CD14-positive monocyte (primary cell): ENCODE results near the gene WARS2. TPM values are rescaled to one million over a fixed set of nuclear protein-coding genes. Genes with fewer than 3 reads are reported as not detected.

ENCODE experiments used
- DNase-seq, 3 donors: peaks; one replicate each; pipeline ENCODE4 v3.0.0-alpha.2; 2011 to 2022
- H2AFZ ChIP-seq: 2 replicates; pipeline ENCODE4 v1.6.0; 2012; ENCODE audit warnings: mild to moderate bottlenecking, low read depth, low read length, inconsistent platforms; ENCODE audit not compliant: insufficient read depth, poor library complexity, severe bottlenecking
- H3K27ac ChIP-seq, 2 donors: 1 replicate in 1 of 2; 2 replicates in 1 of 2; pipeline ENCODE4 v1.5.1; 2012 to 2013; ENCODE audit warnings: low read length in 2 of 2, control low read depth in 1 of 2, inconsistent platforms in 1 of 2, low read depth in 1 of 2, mild to moderate bottlenecking in 1 of 2
- H3K27me3 ChIP-seq, 2 donors: one replicate each; pipeline versions ENCODE4 v1.6.0 to v1.6.1; 2011 to 2013; ENCODE audit warnings: low read length in 2 of 2; ENCODE audit not compliant: control insufficient read depth in 2 of 2, insufficient read depth in 2 of 2
- H3K36me3 ChIP-seq, 2 donors: replicated peaks in 1 of 2; 1 replicate in 1 of 2; 2 replicates in 1 of 2; pipeline versions ENCODE4 v1.5.1 to v1.6.1; 2012 to 2013; ENCODE audit warnings: low read length in 2 of 2, control low read depth in 1 of 2, inconsistent platforms in 1 of 2, mild to moderate bottlenecking in 1 of 2; ENCODE audit not compliant: insufficient read depth in 2 of 2, control insufficient read depth in 1 of 2
- H3K4me1 ChIP-seq, 2 donors: 1 replicate in 1 of 2; 2 replicates in 1 of 2; pipeline versions ENCODE4 v1.5.1 to v1.6.1; 2012 to 2013; ENCODE audit warnings: low read length in 2 of 2, control low read depth in 1 of 2, inconsistent platforms in 1 of 2, mild to moderate bottlenecking in 1 of 2, moderate library complexity in 1 of 2; ENCODE audit not compliant: insufficient read depth in 2 of 2, control insufficient read depth in 1 of 2
- H3K4me2 ChIP-seq: replicated peaks from 2 replicates; pipeline ENCODE3; 2012; ENCODE audit warnings: low read length, moderate library complexity, mild to moderate bottlenecking; ENCODE audit not compliant: poor library complexity, severe bottlenecking; ENCODE audit errors: extremely low read depth
- H3K4me3 ChIP-seq, 3 experiments: fragments of 200-600 bp in 1 of 3; sonication (generic) in 1 of 3; replicated peaks in 1 of 3; 1 replicate in 2 of 3; 2 replicates in 1 of 3; pipeline ENCODE4 v1.5.1; 2011 to 2013; ENCODE audit warnings: low read length in 3 of 3, mild to moderate bottlenecking in 3 of 3, control low read depth in 2 of 3, low read depth in 2 of 3, inconsistent platforms in 1 of 3, moderate library complexity in 1 of 3
- H3K79me2 ChIP-seq: 2 replicates; pipeline ENCODE4 v1.6.0; 2012; ENCODE audit warnings: mild to moderate bottlenecking, control low read depth, inconsistent platforms, low read length, moderate library complexity; ENCODE audit not compliant: insufficient read depth
- H3K9ac ChIP-seq: 2 replicates; pipeline ENCODE4 v1.6.0; 2017; ENCODE audit warnings: low read length, mild to moderate bottlenecking; ENCODE audit not compliant: insufficient read depth, poor library complexity, severe bottlenecking
- H3K9me3 ChIP-seq, 2 donors: replicated peaks in 1 of 2; 1 replicate in 1 of 2; 2 replicates in 1 of 2; pipeline versions ENCODE4 v1.5.1 to v1.6.1; 2012 to 2013; ENCODE audit warnings: low read length in 2 of 2, control low read depth in 1 of 2; ENCODE audit not compliant: control insufficient read depth in 1 of 2, insufficient read depth in 1 of 2
- H4K20me1 ChIP-seq: 2 replicates; pipeline ENCODE4 v1.6.0; 2012; ENCODE audit warnings: mild to moderate bottlenecking, low read length, control low read depth, moderate library complexity; ENCODE audit not compliant: insufficient read depth
- H3K27ac Mint-ChIP-seq, 7 donors: one replicate each; pipeline ENCODE4 v1.8.0; 2020; ENCODE audit warnings: mild to moderate bottlenecking in 7 of 7, mixed read lengths in 7 of 7, moderate library complexity in 6 of 7, inconsistent platforms in 2 of 7
- H3K27me3 Mint-ChIP-seq, 3 donors: one replicate each; pipeline ENCODE4 v1.8.0; 2021 to 2022; ENCODE audit warnings: low read depth in 3 of 3, mild to moderate bottlenecking in 3 of 3, mixed read lengths in 3 of 3, moderate library complexity in 3 of 3, inconsistent platforms in 1 of 3
- H3K36me3 Mint-ChIP-seq, 2 donors: one replicate each; pipeline ENCODE4 v1.8.0; 2020; ENCODE audit warnings: mixed read lengths in 2 of 2, inconsistent platforms in 1 of 2, mild to moderate bottlenecking in 1 of 2
- H3K4me1 Mint-ChIP-seq: one replicate; pipeline ENCODE4 v1.8.0; 2020; ENCODE audit warnings: mild to moderate bottlenecking, mixed read lengths
- H3K4me3 Mint-ChIP-seq, 2 donors: one replicate each; pipeline ENCODE4 v1.8.0; 2020; ENCODE audit warnings: mild to moderate bottlenecking in 2 of 2, mixed read lengths in 2 of 2, moderate library complexity in 1 of 2
- H3K9me3 Mint-ChIP-seq, 7 donors: one replicate each; pipeline ENCODE4 v1.8.0; 2020 to 2022; ENCODE audit warnings: mixed read lengths in 7 of 7, mild to moderate bottlenecking in 6 of 7, moderate library complexity in 6 of 7, inconsistent platforms in 2 of 7
- CTCF ChIP-seq: fragments of 200-600 bp; IDR thresholded peaks from one replicate; pipeline ENCODE4 v1.8.0; 2022; ENCODE audit warnings: antibody characterized with exemption, mild to moderate bottlenecking
- WGBS: methylation state at CpG from one replicate; pipeline ENCODE4 v1.1.5; 2013; ENCODE audit warnings: missing lambda C conversion rate; ENCODE audit not compliant: insufficient coverage; 5-methylcytosine and 5-hydroxymethylcytosine counted together
- intact Hi-C, 2 donors: fragments of 100-400 bp; cut with micrococcal nuclease; formaldehyde crosslinking; loops; one replicate each; pipeline versions ENCODE4 v1.15.0 to v1.15.1; 2023
- polyA plus RNA-seq, 3 donors: library from polyadenylated mRNA; depleted of rRNA in 1 of 3; unstranded in 2 of 3; stranded (reverse) in 1 of 3; fragments of 300-500 nt in 2 of 3; fragments of >200 nt in 1 of 3; fragmentation: Illumina TruSeq in 2 of 3; gene quantifications; 1 replicate in 2 of 3; 2 replicates in 1 of 3; pipeline ENCODE4 v1.2.3, GENCODE V29; 2012 to 2021

WARS2 gene
- polyA plus RNA-seq, 3 donors: 4.6 to 5.1 (median 4.7) TPM

DNA sequence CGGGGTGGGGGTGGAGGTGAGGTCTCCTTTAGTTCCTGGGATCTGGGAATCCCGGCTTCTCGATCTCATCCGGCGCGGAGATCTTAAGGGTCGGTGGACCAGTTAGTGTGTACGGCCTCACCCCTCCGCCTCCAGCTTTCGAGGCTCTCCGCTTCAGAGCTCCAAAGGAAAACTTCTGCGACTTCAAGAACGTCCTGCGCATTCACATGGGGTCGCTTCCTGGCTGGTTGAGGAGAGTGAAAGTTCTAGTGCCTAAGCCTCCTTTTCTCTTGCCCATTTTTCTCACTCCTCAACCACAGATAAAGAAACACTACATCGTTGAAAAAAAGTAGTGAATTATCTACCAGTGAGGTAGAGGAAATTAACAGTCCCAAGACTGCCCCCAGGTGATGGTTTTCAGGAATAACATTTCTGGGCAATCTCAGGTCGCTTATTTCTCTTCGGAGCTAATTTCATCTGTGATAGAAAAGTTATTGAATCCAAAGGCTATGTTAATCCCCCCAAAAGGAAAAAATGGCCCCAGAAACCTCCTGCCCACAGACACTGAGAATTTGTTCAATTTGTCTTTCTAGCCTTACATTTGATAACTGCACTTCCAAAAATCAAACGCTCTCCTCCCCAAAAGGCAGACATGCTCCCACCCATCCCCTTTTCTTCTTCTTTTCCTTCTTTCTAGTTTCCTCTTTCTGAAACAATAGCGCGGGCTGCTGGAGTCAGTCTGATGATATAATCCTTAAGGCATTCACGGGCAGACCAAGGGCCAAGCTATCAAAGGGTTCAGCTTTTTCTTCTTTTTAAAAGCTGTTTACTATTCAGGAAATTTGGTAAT is 131.8 kb downstream of the WARS2 start:
- no peak overlapping the region for H2AFZ ChIP-seq
- Mint-ChIP-seq H3K27me3 (peaks cover 64 to 83% (median 76%) of the 10 kb centered on the region in 3 donors), H3K9me3 (peaks cover 0 to 25% (median 14%) of the 10 kb centered on the region in 7 donors), H3K4me1 (peaks cover 14% of the 10 kb centered on the region), H3K4me3 (peak overlapping the region; percentile 59 to 89), H3K36me3 (peaks cover 5% of the 10 kb centered on the region in 2 donors), H3K27ac (no peak overlapping the region)
- H3K9ac ChIP-seq: no peak overlapping the region
- 0% methylated on average over 2 of the region's 22 CpGs for WGBS
- no peak overlapping the region for H3K27ac ChIP-seq
- no peaks in the 10 kb centered on the region for H4K20me1 ChIP-seq
- peaks cover 83 to 87% of the 10 kb centered on the region in 2 donors for H3K27me3 ChIP-seq
- peak in 2 of 3 donors; percentile 18 to 25 for DNase-seq
- TF ChIP-seq CTCF: peak; percentile 51
- H3K79me2 ChIP-seq: no peaks in the 10 kb centered on the region
- intact Hi-C loops: no loop called here
- peak overlapping the region in 1 of 3 experiments; percentile 32 for H3K4me3 ChIP-seq
- H3K36me3 ChIP-seq: no peaks in the 10 kb centered on the region
- H3K4me1 ChIP-seq: peaks cover 11 to 14% of the 10 kb centered on the region in 2 donors
- peak overlapping the region; percentile 23 for H3K4me2 ChIP-seq
- peaks cover 3 to 26% of the 10 kb centered on the region in 2 donors for H3K9me3 ChIP-seq

DNA sequence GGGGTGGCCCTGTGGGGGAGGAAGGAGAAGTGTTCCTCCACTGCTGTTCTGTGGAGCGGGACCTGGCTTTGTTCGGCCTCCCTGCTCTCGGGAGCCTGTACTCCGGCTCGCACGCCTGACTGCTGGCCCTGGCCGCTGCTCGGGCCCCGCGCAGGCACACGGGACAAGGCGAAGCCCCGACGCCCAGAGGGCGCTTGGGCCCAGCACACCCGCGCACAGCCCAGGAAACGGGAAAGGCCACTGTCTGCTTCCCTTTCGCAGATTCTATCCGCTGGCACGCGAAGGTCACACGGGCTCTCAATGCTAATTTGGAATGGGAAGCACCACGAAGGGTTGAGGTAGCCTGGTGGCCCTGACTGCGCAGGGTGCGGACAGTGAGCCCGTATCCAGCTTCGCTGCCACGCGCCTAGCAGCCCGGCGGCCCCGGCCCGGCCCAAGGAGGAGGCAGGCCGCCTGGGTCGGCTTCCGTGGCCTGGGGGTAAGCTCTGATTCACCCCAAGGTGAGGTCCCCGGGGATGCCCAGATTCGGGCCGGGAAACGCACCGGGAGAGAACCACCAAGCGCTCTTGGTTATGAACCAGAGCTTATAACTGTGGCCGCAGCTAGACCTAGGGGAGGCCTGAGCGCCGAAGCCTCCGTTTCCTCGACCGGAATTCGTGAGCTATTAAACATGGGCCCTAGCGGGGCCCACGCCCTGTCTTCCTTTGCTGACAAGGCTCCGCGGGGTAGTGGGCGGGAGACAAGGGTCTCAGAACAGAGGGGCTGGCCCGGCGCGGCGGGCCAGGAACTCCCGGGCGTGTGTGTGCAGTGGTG is 132.6 kb downstream of the WARS2 start:
- Mint-ChIP-seq H3K27me3 (peaks cover 72 to 88% (median 84%) of the 10 kb centered on the region in 3 donors), H3K4me3 (peak overlapping the region; percentile 59 to 89), H3K4me1 (peaks cover 18% of the 10 kb centered on the region), H3K36me3 (peaks cover 5 to 8% of the 10 kb centered on the region in 2 donors), H3K27ac (no peak overlapping the region), H3K9me3 (peaks cover 2 to 33% (median 20%) of the 10 kb centered on the region in 7 donors)
- Histone ChIP-seq H4K20me1 (no peaks in the 10 kb centered on the region), H3K79me2 (no peaks in the 10 kb centered on the region), H3K9ac (no peak overlapping the region), H3K4me1 (peaks cover 11 to 14% of the 10 kb centered on the region in 2 donors), H3K36me3 (no peaks in the 10 kb centered on the region), H2AFZ (no peak overlapping the region), H3K9me3 (peaks cover 6 to 34% of the 10 kb centered on the region in 2 donors), H3K4me3 (peak overlapping the region in 1 of 3 experiments; percentile 32), H3K27me3 (peaks cover 89 to 92% of the 10 kb centered on the region in 2 donors), H3K27ac (no peak overlapping the region), H3K4me2 (peak overlapping the region; percentile 23)
- 2% methylated on average over 60 of the region's 61 CpGs for whole genome bisulfite sequencing
- DNase-seq: peak; percentile 7 to 61 (median 17)
- TF ChIP-seq CTCF: no peak
- intact Hi-C loops: no loop called here
